CD4-positive, alpha-beta T cell treated with Interleukin-4 for 1 hour (primary cell): Measurements from ENCODE around the gene ELMOD2.
"Not testable (repeated sequence)": the region's sequence is repeated elsewhere in the genome, so short reads cannot be mapped to it uniquely, and the experiment has no call there.

Experiments used
- DNase-seq, 2 donors: peaks; one replicate each; pipeline ENCODE4 v3.0.0-alpha.2; 2020 to 2022

ELMOD2 gene

DNA sequence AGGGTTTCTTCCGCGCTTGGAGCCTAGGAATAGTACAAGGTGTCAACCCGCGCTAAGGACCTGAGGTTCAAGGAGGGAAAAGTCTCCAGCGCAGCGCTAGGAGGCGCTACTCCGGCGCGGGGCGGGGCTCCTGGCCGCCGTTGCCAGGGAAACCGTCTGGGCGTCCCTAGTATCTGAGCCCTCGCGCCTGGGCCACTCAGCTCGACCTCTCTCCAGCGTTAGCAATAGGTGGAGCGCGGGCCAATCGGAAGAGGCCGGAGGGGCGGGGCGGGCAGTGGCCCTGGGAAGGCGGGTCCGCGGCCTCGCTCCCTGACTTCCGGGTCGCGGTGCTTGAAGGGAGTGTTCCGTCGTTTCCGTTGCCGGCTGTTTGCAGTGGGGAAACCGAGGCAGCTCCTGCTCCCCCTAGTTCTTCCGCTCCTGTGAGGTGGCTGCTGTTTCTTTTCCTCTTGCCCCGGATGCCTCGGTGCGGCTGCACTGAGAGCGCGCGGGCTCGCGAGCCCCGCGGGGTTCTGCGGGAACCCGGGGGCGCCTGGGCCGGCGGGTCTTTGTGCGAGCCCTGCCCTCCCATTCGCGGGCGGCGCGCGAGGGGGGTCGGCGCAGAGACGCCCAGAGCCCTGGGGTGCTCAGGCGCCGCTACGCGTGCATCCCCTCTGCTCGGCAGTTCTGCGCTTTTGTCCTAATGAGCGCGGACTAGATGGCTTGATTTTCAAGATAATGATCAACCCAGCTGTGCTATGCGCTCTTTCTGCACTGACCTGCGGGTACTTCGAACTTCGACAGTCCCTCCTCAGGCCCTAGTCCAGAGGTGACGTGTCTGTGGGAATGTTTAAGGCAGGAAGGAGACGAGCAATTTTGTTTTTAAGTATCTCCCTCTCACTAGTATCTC lies at the start of gene ELMOD2:
ELMOD2 (plus strand) TSS at position 312 of the 886 bp plus-strand sequence. CDS start 1,261 bp downstream, outside the sequence.
- peak; percentile 97 to 98 for DNase-seq

DNA sequence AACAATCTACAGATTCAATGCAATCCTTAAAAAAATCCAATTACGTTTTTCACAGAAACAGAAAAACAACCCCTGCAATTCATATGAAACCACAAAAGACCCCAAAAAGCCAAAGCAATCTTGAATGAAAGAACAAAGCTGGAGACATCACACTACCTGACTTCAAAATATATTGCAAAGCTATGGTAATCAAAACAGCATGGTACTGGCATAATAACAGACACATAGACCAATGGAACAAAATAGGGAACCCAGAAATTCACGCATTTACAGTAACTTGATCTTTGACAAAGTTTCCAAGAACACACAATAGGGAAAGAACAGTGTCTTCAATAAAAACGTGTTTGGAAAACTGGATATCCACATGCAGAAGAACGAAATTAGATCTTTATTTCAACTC lies 40.5 kb upstream of the ELMOD2 start:
- no peak for DNase-seq

GRCh38 chr4:140485939-140486338 lies 38.0 kb upstream of the ELMOD2 start:
- no peak for DNase-seq

- no peak for DNase-seq
These were observed 26.6 kb upstream of the ELMOD2 start for GRCh38 chr4:140497405-140497746.

DNA sequence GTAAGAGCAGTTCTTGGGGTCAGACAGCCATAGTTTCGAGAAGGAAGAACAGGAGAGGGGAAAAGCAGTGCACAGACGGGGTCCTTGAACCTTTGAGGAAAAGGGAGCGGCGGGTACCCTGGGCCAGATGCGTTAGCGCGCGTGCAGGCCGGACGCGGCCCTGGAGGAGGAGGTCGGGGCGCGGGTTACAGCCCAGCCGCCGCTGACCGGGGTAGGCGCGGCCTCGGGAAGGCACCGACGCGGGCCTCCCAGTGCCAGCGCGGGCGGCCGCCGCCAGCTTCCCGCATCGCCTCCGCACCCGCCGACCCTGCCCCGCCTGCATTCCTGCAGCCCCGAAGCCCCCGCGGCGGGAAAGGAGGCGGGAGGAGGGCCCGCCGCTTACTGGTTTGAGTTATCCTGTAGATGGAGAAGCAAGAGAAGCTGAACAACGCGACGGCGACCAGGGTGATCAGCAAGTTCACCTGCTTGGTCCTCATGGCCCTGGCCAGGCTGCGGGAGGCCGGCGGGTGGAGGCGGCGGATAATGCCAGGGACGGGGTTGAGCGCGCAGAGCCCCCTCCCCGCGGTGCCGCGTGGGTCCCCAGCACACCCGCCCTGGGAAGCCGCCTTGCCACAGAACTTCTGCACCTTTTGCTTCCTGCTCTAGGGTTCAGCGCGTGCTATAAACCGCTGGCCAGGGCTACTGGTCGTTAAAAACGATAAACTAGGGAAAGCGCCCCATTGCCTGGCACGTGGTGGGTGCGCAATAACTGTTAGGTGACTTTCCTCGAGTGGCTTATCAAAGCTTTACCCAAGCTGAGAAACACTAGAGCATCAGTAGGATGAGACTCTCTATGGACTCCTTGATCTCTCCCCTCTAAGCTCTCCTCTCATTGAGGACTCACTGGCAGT lies 26.0 kb upstream of the ELMOD2 start, which contains the start of gene MGAT4D:
MGAT4D (minus strand) TSS at position 547 of the 890 bp plus-strand sequence; CDS start at position 476, 71 bp downstream.
- DNase-seq: no peak

- DNase-seq: no peak
These were observed 24.6 kb upstream of the ELMOD2 start for GRCh38 chr4:140499391-140499790.

GRCh38 chr4:140504261-140504660 lies 19.7 kb upstream of the ELMOD2 start:
- DNase-seq: no peak

- DNase-seq: not testable (repeated sequence)
These were observed 10.2 kb upstream of the ELMOD2 start for GRCh38 chr4:140513765-140514164.

DNA sequence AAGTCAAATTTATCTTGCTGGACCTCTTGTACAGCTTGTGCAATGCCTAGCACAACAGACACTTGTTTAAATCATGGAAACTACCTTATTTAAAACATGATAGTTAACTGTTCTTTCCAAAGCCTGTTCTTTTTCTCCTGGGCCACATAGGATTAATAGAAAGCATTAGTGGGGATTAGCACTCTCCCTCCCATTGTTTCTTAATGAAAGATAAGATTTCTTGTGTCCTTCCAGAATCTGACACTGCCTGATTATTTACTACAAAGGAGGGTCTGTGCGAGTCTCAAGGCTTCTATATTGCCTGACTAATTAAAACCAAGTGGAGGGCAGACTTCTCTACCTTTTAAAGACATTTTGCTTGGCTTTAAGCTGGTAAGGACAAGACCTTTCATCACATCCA lies 8.5 kb upstream of the ELMOD2 start:
- DNase-seq: no peak

- no peak for DNase-seq
These were observed 555 bp upstream of the ELMOD2 start for GRCh38 chr4:140523370-140523856.

GRCh38 chr4:140529434-140529833 lies 5.5 kb downstream of the ELMOD2 start:
- no peak for DNase-seq

DNA sequence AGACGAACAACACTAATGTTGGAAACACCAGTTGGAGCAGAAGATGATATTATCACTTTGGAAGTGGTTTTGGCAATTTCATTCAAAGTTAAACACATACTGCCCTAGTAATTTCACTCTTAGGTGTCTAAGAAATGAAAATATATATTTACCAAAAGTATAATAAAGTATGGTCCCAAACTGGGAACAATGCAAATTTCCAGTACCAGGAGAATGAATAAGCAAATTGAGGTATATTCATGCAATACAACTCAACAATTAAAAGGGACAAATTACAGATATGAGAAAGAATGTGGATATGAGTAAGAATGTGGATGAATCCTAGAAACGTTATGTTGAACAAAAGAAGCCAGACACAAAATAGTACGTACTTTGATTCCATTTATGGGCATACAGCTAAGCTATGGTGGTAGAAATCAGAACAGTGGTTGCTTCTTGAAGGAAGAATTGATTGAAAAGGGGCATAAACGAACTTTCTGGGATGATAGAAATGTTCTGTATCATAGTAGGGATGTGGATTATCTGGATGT lies 10.0 kb downstream of the ELMOD2 start:
- DNase-seq: no peak

- DNase-seq: peak in 1 of 2 donors; percentile 36
These were observed 32.6 kb downstream of the ELMOD2 start for GRCh38 chr4:140556372-140557085.

DNA sequence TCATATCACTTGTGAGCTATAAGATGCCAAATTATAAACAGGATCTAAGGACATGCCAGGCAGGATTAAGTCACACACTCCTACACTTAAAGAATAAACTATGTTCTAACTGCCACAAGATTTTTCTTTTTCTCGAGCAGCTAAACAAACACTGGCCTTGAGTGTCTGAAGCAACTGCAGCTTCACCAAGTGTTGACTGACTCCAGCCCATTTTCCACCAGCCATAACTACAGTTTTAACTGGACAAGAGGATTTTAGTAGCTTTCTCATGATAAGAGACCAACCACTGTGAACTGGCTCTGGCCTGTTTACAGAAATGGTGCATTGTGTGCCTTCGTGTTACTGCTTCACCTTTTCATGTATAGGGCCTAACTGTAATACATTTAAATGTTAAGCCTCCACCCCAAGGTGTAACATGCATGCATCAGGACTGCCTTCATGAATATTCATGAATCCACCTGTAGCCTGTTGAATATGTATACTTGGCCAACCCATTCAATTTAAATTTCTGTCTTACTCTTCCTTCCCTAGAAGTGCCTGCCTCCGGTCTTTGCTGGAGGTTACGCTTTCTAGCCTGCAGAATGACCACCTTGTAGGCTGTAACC lies 34.0 kb downstream of the ELMOD2 start:
- DNase-seq: no peak

DNA sequence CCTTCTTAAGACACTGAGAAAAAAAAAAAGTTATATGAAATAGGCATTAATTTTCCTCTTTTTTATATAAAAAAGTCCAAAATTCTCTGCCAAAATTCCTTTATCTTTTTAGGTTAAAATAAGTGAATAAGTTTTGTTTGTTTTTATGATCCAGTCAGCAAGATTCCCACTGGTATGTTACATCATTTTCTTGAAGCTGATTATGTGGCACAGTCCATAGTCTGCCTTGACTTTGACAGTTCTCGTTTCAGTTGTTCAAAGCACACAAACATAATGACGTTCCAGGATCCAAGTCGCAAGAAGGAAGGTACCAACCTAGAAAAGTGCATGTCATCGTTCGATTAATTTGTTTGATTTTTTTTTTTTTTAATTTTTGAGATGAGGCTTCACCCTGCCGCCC lies 35.7 kb downstream of the ELMOD2 start:
- no peak for DNase-seq

- DNase-seq: no peak
These were observed 44.7 kb downstream of the ELMOD2 start, which contains the start of gene UCP1 for GRCh38 chr4:140568507-140569306. TSS of gene UCP1 (minus strand) at chr4:140568961. CDS start at chr4:140568729, 232 bp downstream.

DNA sequence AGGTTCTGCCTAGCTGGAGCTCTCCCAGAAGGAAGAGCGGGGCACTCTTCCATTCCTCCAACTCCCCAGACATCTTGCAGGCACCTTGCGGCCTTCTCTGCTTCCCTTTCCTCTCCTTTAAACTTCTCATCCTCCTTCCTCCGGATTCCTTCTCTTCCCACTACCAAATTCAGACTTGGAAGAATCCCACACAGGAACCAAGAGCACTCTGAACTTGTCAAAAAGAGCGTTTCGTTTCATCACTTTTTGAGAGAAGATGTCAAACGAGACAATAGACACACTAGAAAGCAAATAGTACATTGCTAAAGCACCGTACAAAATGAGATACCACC lies 45.3 kb downstream of the ELMOD2 start:
- DNase-seq: no peak

GRCh38 chr4:140571620-140572019 lies 47.7 kb downstream of the ELMOD2 start:
- no peak for DNase-seq

GRCh38 chr4:140575489-140575888 lies 51.5 kb downstream of the ELMOD2 start:
- no peak for DNase-seq

- no peak for DNase-seq
These were observed 55.3 kb downstream of the ELMOD2 start for GRCh38 chr4:140579278-140579677.

- no peak for DNase-seq
These were observed 57.1 kb downstream of the ELMOD2 start for GRCh38 chr4:140581078-140581477.
